Prostate gland (tissue), 2 donors: ENCODE data around the gene NBEA.

ENCODE experiments used
- CTCF ChIP-seq, 4 experiments: fragments of 200-600 bp in 2 of 4; fragments of 450-650 bp in 2 of 4; sonication (generic) in 2 of 4; IDR thresholded peaks; 1 replicate in 3 of 4; 2 replicates in 1 of 4; pipeline ENCODE4 v1.5.1; 2016 to 2019; ENCODE audit warnings: antibody characterized with exemption in 4 of 4, mild to moderate bottlenecking in 2 of 4, moderate library complexity in 2 of 4
- POLR2A ChIP-seq: fragments of 450-650 bp; IDR thresholded peaks from one replicate; pipeline ENCODE4 v1.6.1; 2016; ENCODE audit warnings: antibody characterized with exemption, mild to moderate bottlenecking
- POLR2AphosphoS5 ChIP-seq: sonication (generic); formaldehyde crosslinking; IDR thresholded peaks from one replicate; pipeline ENCODE4 v1.6.1; 2017; ENCODE audit warnings: antibody characterized with exemption

- TF ChIP-seq CTCF (IDR thresholded peaks at IDR 0.05) = no peak
- TF ChIP-seq POLR2A = no peak
- TF ChIP-seq POLR2AphosphoS5 = no peak
Measured at GRCh38 chr13:35700671-35701070, 758.6 kb downstream of the NBEA start.
